Muscle of arm (tissue), 14 donors: ENCODE data around the gene CATSPERE. TPM values are rescaled to one million over a fixed set of nuclear protein-coding genes. Genes with fewer than 3 reads are reported as not detected.

Experiments
- DNase-seq: peaks from one replicate; pipeline ENCODE4 v3.0.0-alpha.2; 2013
- long read RNA-seq, 11 donors: transcript quantifications; one replicate each; lab custom pipeline, GENCODE V29; 2026
- polyA plus RNA-seq, 12 donors: library from polyadenylated mRNA; unstranded; fragments of 120-200 nt; gene quantifications; one replicate each; pipeline ENCODE4 v1.2.1, GENCODE V29; 2013; ENCODE audit not compliant: insufficient read length in 12 of 12

The CATSPERE gene
- 1 to 10 TPM in 3 of 12 donors, under 1 TPM in 7, not detected in 2; 0.51 to 1.6 (median 0.81) TPM for polyA plus RNA-seq
- long read RNA-seq, donor 1 = 0 reads
- long read RNA-seq, donor 2 = 0 reads
- long read RNA-seq, donor 3 = 0 reads
- long read RNA-seq, donor 4 = 0 reads
- long read RNA-seq, donor 5 = 0 reads
- long read RNA-seq, donor 6 = 0 reads
- long read RNA-seq, donor 7 = 0 reads
- long read RNA-seq, donor 8 = 0 reads
- long read RNA-seq, donor 9 = 0 reads
- long read RNA-seq, donor 10 = 0 reads
- long read RNA-seq, donor 11 = 0 reads

GRCh38 chr1:244461245-244462071 lies at the start of gene CATSPERE:
CATSPERE (plus strand) TSS chr1:244461273; CDS start chr1:244461430, 157 bp downstream.
- DNase-seq = peak; percentile 74

- DNase-seq = no peak
Observed at GRCh38 chr1:244412176-244412575, 48.9 kb upstream of the CATSPERE start.

- DNase-seq = no peak
Observed at GRCh38 chr1:244413736-244414135, 47.3 kb upstream of the CATSPERE start.

- no peak for DNase-seq
Observed at GRCh38 chr1:244414543-244414942, 46.5 kb upstream of the CATSPERE start.

GRCh38 chr1:244419024-244419423 lies 42.0 kb upstream of the CATSPERE start:
- no peak for DNase-seq

DNA sequence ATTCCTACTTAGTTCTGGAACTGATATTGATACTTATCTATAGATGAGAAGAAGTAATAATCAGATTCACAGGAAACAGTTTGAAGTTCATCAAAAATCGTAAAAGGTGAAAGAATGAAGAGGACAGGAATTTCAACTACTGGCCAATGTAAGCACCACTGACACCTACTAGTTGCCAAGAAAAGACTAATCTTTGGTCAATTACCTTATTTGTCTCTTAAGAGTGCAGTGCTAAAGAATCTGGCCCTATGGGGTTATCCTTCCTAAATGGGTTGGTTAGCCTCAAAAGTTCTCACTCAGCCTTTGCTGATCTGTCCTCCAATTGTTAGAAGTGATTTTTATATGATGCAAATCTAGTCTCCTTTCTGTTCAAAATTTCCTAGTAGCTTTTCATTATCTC lies 38.9 kb upstream of the CATSPERE start:
- no peak for DNase-seq

- DNase-seq = no peak
Observed at GRCh38 chr1:244424649-244425334, 36.3 kb upstream of the CATSPERE start.

- no peak for DNase-seq
Observed at GRCh38 chr1:244427647-244428046, 33.4 kb upstream of the CATSPERE start.

GRCh38 chr1:244429818-244430217 lies 31.3 kb upstream of the CATSPERE start:
- DNase-seq = no peak

- DNase-seq = no peak
Observed at GRCh38 chr1:244431166-244431565, 29.9 kb upstream of the CATSPERE start.

- DNase-seq = no peak
Observed at GRCh38 chr1:244435562-244436205, 25.4 kb upstream of the CATSPERE start.

- DNase-seq = no peak
Observed at GRCh38 chr1:244436336-244437085, 24.6 kb upstream of the CATSPERE start.

DNA sequence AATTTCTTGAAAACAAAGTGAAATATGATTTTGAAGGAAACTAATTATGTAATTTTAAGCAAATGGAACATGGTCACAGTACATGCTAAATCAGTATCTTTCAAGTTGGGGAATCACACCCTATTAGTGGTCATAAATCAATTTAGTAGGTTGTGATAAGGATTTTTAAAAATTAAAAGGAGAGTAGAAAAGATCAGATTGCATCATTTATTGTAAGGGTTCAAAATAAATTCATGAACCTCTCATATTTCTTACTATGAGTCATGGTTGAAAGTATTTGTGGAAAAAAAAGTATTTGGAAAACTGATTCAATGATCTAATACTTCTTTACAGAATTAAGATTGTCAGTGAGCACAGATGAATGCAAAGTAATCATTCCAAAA lies 24.0 kb upstream of the CATSPERE start:
- DNase-seq = no peak

GRCh38 chr1:244439391-244440032 lies 21.6 kb upstream of the CATSPERE start:
- DNase-seq = no peak

GRCh38 chr1:244442850-244443249 lies 18.2 kb upstream of the CATSPERE start:
- DNase-seq = no peak

DNA sequence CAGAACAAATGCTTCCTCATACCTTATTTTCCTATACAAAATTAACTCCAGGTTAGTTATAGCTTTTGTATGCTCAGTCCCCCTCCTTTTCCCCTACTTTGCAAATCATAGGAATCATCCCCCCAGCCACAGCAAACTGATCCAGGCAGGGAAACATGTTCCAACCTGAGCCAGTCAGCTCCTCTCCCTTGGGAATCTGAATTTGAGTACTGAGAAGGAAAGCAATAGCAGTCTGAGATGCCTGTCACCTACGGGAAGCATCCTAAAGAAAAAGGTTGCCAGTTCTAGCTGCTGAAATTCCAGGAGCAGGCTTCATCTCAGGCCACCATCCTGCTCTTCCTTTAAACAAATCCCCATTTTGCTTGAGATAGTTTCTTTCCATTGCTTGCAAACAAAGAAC lies 16.2 kb upstream of the CATSPERE start:
- DNase-seq = no peak

DNA sequence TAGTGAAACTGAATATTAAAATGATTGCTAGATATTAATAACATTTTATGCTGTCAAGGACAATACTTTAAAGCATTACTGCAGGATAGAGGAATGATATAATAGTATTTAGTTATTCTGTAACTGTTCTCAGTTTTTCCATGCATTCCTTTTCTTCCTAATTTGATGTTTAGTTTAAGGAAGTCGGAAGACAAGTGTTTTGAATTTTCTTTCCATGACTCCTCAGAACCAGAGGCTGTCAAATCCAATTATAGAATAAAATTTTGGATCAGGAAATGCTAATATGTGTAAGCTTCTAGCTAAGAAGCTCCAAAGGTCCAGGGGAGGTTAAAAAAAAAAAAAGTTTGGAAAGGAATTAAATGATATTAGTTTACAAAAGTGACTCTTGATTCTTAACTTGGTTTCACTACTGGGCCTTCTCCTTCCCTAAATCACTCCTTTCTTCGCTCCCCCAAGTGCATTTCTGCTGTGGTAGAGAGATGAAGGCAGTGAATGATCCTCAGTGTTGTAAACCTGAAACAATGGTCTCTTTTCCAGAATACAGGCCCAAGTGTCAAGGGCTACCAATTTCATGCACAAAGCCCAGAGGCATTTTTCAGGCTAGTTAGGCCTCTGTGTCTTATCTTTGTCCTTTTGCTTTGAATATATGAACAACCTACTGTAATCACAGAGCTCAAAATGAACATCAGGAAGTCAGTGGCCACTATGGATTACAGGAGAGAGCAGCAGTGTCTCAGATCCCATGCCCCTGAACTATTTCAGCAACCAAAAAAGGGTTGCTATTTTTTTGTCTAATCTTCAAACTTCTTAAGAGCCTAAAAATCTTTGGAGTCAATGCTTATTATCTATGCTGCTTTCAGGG lies 15.5 kb upstream of the CATSPERE start:
- no peak for DNase-seq

GRCh38 chr1:244447024-244447423 lies 14.0 kb upstream of the CATSPERE start:
- DNase-seq = no peak

DNA sequence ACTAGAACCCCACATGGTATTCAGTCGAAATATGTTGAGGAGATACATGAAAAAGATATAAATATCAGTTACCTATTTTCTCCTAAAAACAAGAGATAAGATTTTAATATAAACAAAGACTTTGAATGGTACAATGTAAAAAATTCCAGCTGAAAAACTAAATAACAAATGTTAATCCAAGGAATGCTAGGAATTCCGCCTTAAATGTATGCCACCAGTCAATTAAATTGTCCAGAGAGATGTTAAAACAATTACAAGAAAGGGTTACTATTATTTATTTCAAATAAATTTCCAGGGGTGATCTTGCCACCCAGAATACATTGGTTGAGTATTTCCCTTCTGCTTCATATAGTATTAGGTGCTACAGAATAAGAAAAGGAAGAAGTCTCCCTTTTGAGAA lies 13.5 kb upstream of the CATSPERE start:
- DNase-seq = no peak
